K562 (cell line): ENCODE measurements around the gene NSMF. TPM values are rescaled to one million over a fixed set of nuclear protein-coding genes. Genes with fewer than 3 reads are reported as not detected.

Experiments
- ATAC-seq: fragments of 200-7000 bp; cut with Tn5 transposase; 3 replicates; pipeline ENCODE4 v1.9.1; 2020; ENCODE audit warnings: moderate library complexity
- BruUV-seq: library from RNA; stranded (reverse); fragments of 400-500 nt; replicated peaks from 2 replicates; lab custom pipeline; 2021; lab: Mats Ljungman, UMichigan
- CTCF ChIA-PET: fragments of 300-600 bp; formaldehyde crosslinking; extraction: SDS; loops from one replicate; lab custom pipeline; 2021; ENCODE audit warnings: low intra/inter-chr PET ratio; lab: Yijun Ruan, JAX
- POLR2A ChIA-PET: fragments of 300-600, 350-650 bp; sonication (Branson Sonifier 250); formaldehyde crosslinking; extraction: SDS; loops from one replicate; lab custom pipeline; 2021; ENCODE audit warnings: antibody characterized with exemption, inconsistent platforms; lab: Yijun Ruan, JAX
- DNase-seq, 4 experiments: peaks; one replicate each; pipeline versions ENCODE4 v3.0.0 to v3.0.0-alpha.2; 2011 to 2018; ENCODE audit warnings: low spot score in 3 of 4, mixed read lengths in 3 of 4; ENCODE audit errors: extremely low read depth in 1 of 4
- FAIRE-seq: peaks from 2 replicates; lab custom pipeline; 2011; peaks lifted over from hg19 to GRCh38; lab: Jason Lieb, UNC
- H2AFZ ChIP-seq: 2 replicates; pipeline ENCODE4 v1.6.0; 2011; ENCODE audit warnings: low read depth, low read length, control low read depth, inconsistent platforms
- H3K27ac ChIP-seq: fragments of 200-600 bp; 3 replicates; pipeline ENCODE4 v1.8.0; 2011; ENCODE audit warnings: low read depth, mild to moderate bottlenecking, control low read depth, inconsistent platforms, low read length, moderate library complexity, mixed read lengths; ENCODE audit errors: extremely low read depth
- H3K27me3 ChIP-seq, 2 experiments: fragments of 300-600 bp in 1 of 2; 2 replicates in 1 of 2; 3 replicates in 1 of 2; pipeline versions ENCODE4 v1.6.0 to v1.8.0; 2011; ENCODE audit warnings: inconsistent platforms in 2 of 2, low read length in 2 of 2, mild to moderate bottlenecking in 1 of 2, mixed read lengths in 1 of 2, moderate library complexity in 1 of 2; ENCODE audit not compliant: control insufficient read depth in 2 of 2, insufficient read depth in 2 of 2
- H3K36me3 ChIP-seq: fragments of 300-600 bp; 3 replicates; pipeline ENCODE4 v1.8.0; 2011; ENCODE audit warnings: mild to moderate bottlenecking, low read length, inconsistent platforms; ENCODE audit not compliant: control insufficient read depth, insufficient read depth
- H3K4me1 ChIP-seq, 2 experiments: fragments of 200-600 bp in 1 of 2; replicated peaks in 1 of 2; 2 replicates in 1 of 2; 3 replicates in 1 of 2; pipeline versions ENCODE4 v1.5.1 to v1.8.0; 2011; ENCODE audit warnings: inconsistent platforms in 2 of 2, low read length in 2 of 2, mild to moderate bottlenecking in 1 of 2, mixed read lengths in 1 of 2, moderate library complexity in 1 of 2; ENCODE audit not compliant: control insufficient read depth in 2 of 2, insufficient read depth in 2 of 2
- H3K4me2 ChIP-seq: 2 replicates; pipeline ENCODE4 v1.6.1; 2011; ENCODE audit warnings: low read length, control low read depth, inconsistent platforms, mixed read lengths; ENCODE audit not compliant: insufficient read depth
- H3K4me3 ChIP-seq: fragments of 200-600 bp; sonication (generic), shearing (Covaris generic); 2 replicates; pipeline ENCODE4 v1.5.1; 2016; ENCODE audit warnings: control low read depth, inconsistent platforms
- H3K79me2 ChIP-seq: fragments of 200-600 bp; 3 replicates; pipeline ENCODE4 v1.8.0; 2011; ENCODE audit warnings: low read length, inconsistent platforms; ENCODE audit not compliant: control insufficient read depth, insufficient read depth
- H3K9ac ChIP-seq, 2 experiments: 2 replicates each; pipeline versions ENCODE4 v1.6.0 to v1.6.1; 2011; ENCODE audit warnings: low read depth in 2 of 2, low read length in 2 of 2, control low read depth in 1 of 2, inconsistent platforms in 1 of 2, mild to moderate bottlenecking in 1 of 2, mixed read lengths in 1 of 2; ENCODE audit not compliant: insufficient read depth in 1 of 2
- H3K9me1 ChIP-seq: one replicate; pipeline ENCODE4 v1.6.0; 2011; ENCODE audit warnings: inconsistent platforms, mild to moderate bottlenecking, low read length, moderate library complexity; ENCODE audit not compliant: control insufficient read depth, insufficient read depth
- H3K9me3 ChIP-seq: replicated peaks from 2 replicates; pipeline ENCODE4 v1.5.1; 2011; ENCODE audit warnings: low read depth, low read length, inconsistent platforms; ENCODE audit not compliant: control insufficient read depth, insufficient read depth
- H4K20me1 ChIP-seq: replicated peaks from 2 replicates; pipeline ENCODE4 v1.6.1; 2011; ENCODE audit warnings: low read length, inconsistent platforms, mixed read lengths; ENCODE audit not compliant: control insufficient read depth, insufficient read depth
- CREBBP ChIP-seq: IDR thresholded peaks from one replicate; pipeline ENCODE4 v1.6.1; 2012; ENCODE audit warnings: low read depth, mild to moderate bottlenecking, control low read depth, inconsistent platforms, low read length
- MAFG ChIP-seq: fragments of 450-650 bp; conservative IDR thresholded peaks from 2 replicates; pipeline ENCODE4 v1.6.1; 2016; ENCODE audit warnings: missing genetic modification characterization, missing compliant biosample characterization
- TAL1 ChIP-seq: fragments of 450-650 bp; IDR thresholded peaks from 2 replicates; pipeline ENCODE4 v1.6.1; 2016; ENCODE audit warnings: mild to moderate bottlenecking
- ZBTB33 ChIP-seq: sonication (generic); formaldehyde crosslinking; IDR thresholded peaks from 2 replicates; pipeline ENCODE4 v1.8.1; 2023; ENCODE audit warnings: mild to moderate bottlenecking, missing genetic modification reagents
- WGBS: fragments of 100-300 bp; shearing (Covaris generic); methylation state at CpG from one replicate; pipeline ENCODE4 v1.1.6; 2016; ENCODE audit warnings: low coverage, mixed read lengths; ENCODE audit not compliant: insufficient coverage; ENCODE audit errors: missing lambda C conversion rate; 5-methylcytosine and 5-hydroxymethylcytosine counted together
- in situ Hi-C: fragments of 300-500 bp; cut with MboI; formaldehyde crosslinking; loops from 4 replicates; pipeline ENCODE4 v1.15.0; 2018; ENCODE audit warnings: inconsistent platforms, mixed read lengths
- intact Hi-C: fragments of 100-400 bp; cut with micrococcal nuclease; formaldehyde crosslinking; loops from 2 replicates; pipeline ENCODE4 v1.14.2; 2022
- polyA plus RNA-seq, 8 experiments: library from polyadenylated mRNA; depleted of rRNA in 4 of 8; stranded (reverse) in 5 of 8; unstranded in 3 of 8; fragments of >200 nt; fragmentation: Nextera tagmentation in 2 of 8; fragmentation: Illumina TruSeq in 1 of 8; extraction: Ambion mirVana in 2 of 8; extraction: Trizol in 1 of 8; gene quantifications; 2 replicates each; pipeline versions ENCODE4 v1.2.1 to v1.2.3, GENCODE V29; 2011 to 2014; ENCODE audit warnings: inconsistent platforms in 1 of 8, missing spikeins in 1 of 8
- total RNA-seq, 7 experiments: library from RNA; depleted of rRNA in 6 of 7; stranded (reverse); fragments of >200 nt in 6 of 7; fragmentation: Illumina TruSeq in 2 of 7; extraction: Trizol in 2 of 7; gene quantifications; 2 replicates each; pipeline versions ENCODE4 v1.2.1 to v1.2.3, GENCODE V29; 2011 to 2021; ENCODE audit warnings: low replicate concordance in 1 of 7

NSMF gene
- total and polyA plus RNA-seq, 9 of the 15 experiments (the other 6 are each of a cell fraction or from before 2014, with no cell fraction given): 0.20 to 82.7 (median 29.3) TPM

GRCh38 chr9:137449081-137449844, 9.9 kb downstream of the NSMF start:
- Histone ChIP-seq H3K9me3 (no peaks in the 10 kb centered on the region), H3K4me3 (no peak overlapping the region), H4K20me1 (no peaks in the 10 kb centered on the region), H3K27ac (no peak overlapping the region), H3K4me2 (no peak overlapping the region), H3K36me3 (peaks cover 36% of the 10 kb centered on the region), H3K79me2 (no peaks in the 10 kb centered on the region), H3K9ac (peak overlapping the region in 1 of 2 experiments; percentile 41; a peak in 1 of 4 replicates), H3K4me1 (peaks cover 9 to 75% of the 10 kb centered on the region in 2 experiments), H3K9me1 (no peaks in the 10 kb centered on the region), H3K27me3 (no peaks in the 10 kb centered on the region), H2AFZ (no peak overlapping the region)
- ATAC-seq (no peak), DNase-seq (no peak), FAIRE-seq (no peak)
- intact Hi-C loops: loop anchor here (5.0 to 10.0 kb wide), 2 partner anchors 86 to 147 kb away; partner anchors contain the start of gene NRARP
- BruUV-seq: TSS peak; percentile 74
- TF ChIP-seq CREBBP (no peak), ZBTB33 (peak; percentile 16; the same call in 1 of the 2 replicates), TAL1 (no peak), MAFG (no peak)
- in situ Hi-C loops: loop anchor here (5.0 kb wide), 1 partner anchor 162 kb away; no protein-coding TSS in a partner anchor
- ChIA-PET CTCF (no interaction called here), POLR2A (no interaction called here)
- WGBS: 87% methylated on average over 29 of the region's 36 CpGs
